GM18517 (cell line): Measurements from ENCODE around the gene RPL41.
"Not testable (repeated sequence)": the region's sequence is repeated elsewhere in the genome, so short reads cannot be mapped to it uniquely, and the experiment has no call there.

Experiments used
- ATAC-seq: cut with Tn5 transposase; IDR thresholded peaks from one replicate; pipeline ENCODE4 v1.9.1; 2021; ENCODE audit warnings: mild to moderate bottlenecking, moderate library complexity; ENCODE audit not compliant: unreplicated experiment

RPL41 gene

GRCh38 chr12:56102683-56103065 is 13.8 kb upstream of the RPL41 start:
- no peak for ATAC-seq

- ATAC-seq = no peak
Measured at GRCh38 chr12:56103066-56103711, 13.2 kb upstream of the RPL41 start.

GRCh38 chr12:56103823-56104108 is 12.7 kb upstream of the RPL41 start:
- ATAC-seq = no peak

GRCh38 chr12:56104109-56104814 is 12.2 kb upstream of the RPL41 start, which contains the start of gene PA2G4:
TSS of gene PA2G4 (plus strand) at chr12:56104559. CDS start at chr12:56104738, 179 bp downstream.
- ATAC-seq = peak; percentile 90

GRCh38 chr12:56104815-56105608 is 11.4 kb upstream of the RPL41 start:
- ATAC-seq = no peak

- ATAC-seq = no peak
Measured at GRCh38 chr12:56105609-56105902, 10.9 kb upstream of the RPL41 start.

- ATAC-seq = no peak
Measured at GRCh38 chr12:56107242-56107641, 9.2 kb upstream of the RPL41 start.

GRCh38 chr12:56110571-56110970 is 5.9 kb upstream of the RPL41 start:
- ATAC-seq = no peak

- ATAC-seq = no peak
Measured at GRCh38 chr12:56114084-56114483, 2.3 kb upstream of the RPL41 start.

GRCh38 chr12:56115329-56115728 is 1.1 kb upstream of the RPL41 start:
- no peak for ATAC-seq

- ATAC-seq = not testable (repeated sequence)
Measured at GRCh38 chr12:56117082-56117706, 761 bp downstream of the RPL41 start.

GRCh38 chr12:56117778-56118687 is 1.6 kb downstream of the RPL41 start, which contains the start of gene ZC3H10:
TSS of gene ZC3H10 (plus strand) at chr12:56118266. CDS start at chr12:56120563, 2,297 bp downstream.
- peak; percentile 83 for ATAC-seq

- ATAC-seq = no peak
Measured at GRCh38 chr12:56118688-56119357, 2.4 kb downstream of the RPL41 start.

GRCh38 chr12:56119361-56119796 is 2.9 kb downstream of the RPL41 start:
- no peak for ATAC-seq

- no peak for ATAC-seq
Measured at GRCh38 chr12:56120158-56120846, 3.9 kb downstream of the RPL41 start.

GRCh38 chr12:56121204-56121870 is 4.9 kb downstream of the RPL41 start:
- ATAC-seq = no peak

- ATAC-seq = no peak
Measured at GRCh38 chr12:56122637-56123036, 6.2 kb downstream of the RPL41 start.

GRCh38 chr12:56124133-56124532 is 7.7 kb downstream of the RPL41 start:
- no peak for ATAC-seq

- ATAC-seq = no peak
Measured at GRCh38 chr12:56126732-56127239, 10.4 kb downstream of the RPL41 start.
